Fibroblast of skin of left quadriceps (primary cell): ENCODE data around the gene ZP3.
"Not testable (repeated sequence)": the region's sequence is repeated elsewhere in the genome, so short reads cannot be mapped to it uniquely, and the experiment has no call there.

Source experiments
- DNase-seq, 2 experiments: peaks; one replicate each; pipeline ENCODE4 v3.0.0-alpha.2; 2013; ENCODE audit warnings: low read depth in 2 of 2

The ZP3 gene

DNA sequence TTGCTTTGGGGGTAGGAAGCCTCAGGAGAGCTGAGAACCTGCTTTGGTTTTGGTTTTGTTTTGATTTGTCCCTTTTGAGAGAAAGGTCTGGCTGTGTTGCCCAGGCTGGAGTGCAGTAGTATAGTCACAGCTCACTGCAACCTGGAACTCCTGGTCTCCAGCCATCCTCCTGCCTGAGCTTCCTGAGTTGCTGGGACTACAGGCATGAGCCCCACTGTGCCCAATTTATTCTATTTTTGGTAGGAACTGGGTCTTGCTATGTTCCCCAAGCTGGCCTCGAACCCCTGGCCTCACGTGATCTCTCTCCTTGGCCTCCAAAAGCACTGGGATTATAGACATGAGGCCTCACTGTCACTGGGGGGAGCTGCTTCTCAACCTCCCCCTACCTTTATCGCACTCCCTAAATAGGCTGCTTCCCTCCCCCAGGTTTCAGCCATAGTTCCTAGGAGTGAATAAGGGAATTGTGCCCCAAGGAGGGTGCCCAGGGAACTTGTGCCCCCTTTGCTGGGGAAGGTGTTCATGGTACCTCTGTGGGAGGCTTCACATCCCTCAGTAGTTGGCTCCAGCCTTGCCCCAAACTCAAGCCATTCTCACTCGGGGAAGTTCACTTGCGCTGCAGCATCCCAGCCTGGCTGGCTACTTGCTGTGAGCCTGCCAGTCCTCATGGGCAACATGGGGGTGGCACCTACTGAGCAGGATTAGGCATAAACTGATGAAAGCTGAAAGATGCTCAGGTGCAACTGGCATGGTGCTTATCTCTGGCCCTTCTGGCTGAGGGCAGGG, 18.1 kb downstream of the ZP3 start:
- not testable (repeated sequence) for DNase-seq

DNA sequence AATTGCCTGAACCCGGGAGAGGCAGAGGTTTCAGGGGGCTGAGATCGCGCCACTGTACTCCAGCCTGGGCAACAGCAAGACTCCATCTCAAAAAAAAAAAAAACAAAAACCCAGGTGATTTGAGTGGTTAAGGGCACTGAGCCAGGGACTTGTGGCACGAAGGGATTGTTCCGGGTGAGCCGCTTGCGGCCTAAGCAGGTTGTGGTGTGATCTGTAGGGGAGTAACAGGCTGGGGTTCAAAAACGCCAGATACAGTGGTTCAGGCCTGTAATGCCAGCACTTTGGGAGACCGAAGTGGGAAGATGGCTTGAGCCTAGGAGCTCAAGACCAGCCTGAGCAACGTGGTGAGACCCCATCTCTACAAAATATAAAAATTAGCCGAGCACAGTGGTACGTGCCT, 19.1 kb downstream of the ZP3 start:
- DNase-seq, result not testable (repeated sequence)

DNA sequence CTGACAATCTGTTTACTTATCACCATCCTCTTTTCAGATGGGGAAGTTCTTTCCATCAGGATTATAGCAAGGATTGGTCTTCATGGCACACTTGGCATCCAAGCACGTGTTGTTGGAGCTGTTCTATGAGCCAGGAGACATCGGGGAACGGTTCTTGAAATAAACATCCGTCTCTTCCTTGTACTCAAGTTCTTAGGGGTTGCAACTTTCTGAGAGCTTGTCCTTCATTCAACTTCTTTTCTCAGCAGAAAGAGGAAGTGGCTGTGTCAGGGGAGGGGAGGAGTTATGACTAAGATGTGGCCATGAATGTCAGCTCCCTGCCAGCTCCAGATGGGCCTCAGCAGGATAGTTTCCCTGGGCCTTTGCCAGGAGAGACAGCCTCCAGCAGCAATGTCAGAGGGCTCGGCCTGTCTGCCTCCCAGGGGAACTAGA, 20.8 kb downstream of the ZP3 start:
- DNase-seq, result peak; percentile 51

DNA sequence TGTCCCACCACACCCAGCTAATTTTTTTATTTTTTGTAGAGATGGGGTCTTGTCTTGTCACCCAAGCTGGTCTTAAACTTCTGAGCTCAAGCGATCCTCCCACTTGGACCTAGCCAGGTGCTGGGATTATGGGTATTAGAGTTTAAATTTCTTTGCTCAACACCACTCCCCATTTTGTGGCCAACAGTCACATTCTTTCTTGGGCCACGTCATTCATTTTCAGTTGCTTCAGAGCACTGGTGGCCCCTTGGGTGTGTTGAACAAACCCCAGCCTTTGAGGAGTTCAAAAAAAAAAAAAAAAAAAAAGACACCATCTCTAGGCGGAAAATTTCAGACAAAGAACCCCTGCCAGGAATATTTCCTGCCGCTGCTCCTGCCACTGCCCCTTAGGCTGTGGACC, 32.3 kb downstream of the ZP3 start:
- DNase-seq, result not testable (repeated sequence)

DNA sequence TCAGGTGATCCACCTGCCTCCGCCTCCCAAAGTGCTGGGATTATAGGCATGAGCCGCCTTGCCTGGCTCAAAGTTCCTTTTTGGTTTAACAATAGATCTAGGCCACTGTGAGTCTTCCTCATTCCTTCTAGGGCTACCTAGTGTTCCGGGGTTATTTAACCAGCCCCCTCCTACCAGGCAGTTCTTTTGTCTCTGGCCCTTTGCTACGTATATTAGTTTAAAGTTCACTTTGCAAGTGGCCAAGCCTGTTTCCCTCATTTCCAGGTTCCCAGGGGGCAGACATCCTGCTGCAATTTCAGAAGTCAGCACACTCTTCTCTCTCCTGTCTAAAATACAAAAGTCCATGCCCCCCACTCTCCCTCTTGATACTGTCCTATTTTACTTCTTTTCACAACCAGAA, 33.8 kb downstream of the ZP3 start:
- DNase-seq, result not testable (repeated sequence)

DNA sequence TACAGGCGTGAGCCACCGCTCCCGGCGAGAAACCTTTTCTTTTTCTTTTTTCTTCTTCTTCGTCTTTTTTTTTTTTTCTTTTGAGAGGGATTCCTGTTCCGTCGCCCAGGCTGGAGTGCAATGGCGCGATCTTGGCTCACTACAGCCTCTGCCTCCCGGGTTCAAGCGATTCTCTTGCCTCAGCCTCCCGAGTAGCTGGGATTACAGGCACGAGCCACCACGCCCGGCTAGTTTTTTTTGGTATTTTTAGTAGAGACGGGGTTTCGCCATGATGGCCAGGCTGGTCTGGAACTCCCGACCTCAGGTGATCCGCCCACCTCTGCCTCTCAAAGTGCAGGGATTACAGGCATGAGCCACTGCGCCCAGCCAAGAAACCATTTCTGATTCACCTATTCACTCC, 36.0 kb downstream of the ZP3 start:
- DNase-seq, result not testable (repeated sequence)

DNA sequence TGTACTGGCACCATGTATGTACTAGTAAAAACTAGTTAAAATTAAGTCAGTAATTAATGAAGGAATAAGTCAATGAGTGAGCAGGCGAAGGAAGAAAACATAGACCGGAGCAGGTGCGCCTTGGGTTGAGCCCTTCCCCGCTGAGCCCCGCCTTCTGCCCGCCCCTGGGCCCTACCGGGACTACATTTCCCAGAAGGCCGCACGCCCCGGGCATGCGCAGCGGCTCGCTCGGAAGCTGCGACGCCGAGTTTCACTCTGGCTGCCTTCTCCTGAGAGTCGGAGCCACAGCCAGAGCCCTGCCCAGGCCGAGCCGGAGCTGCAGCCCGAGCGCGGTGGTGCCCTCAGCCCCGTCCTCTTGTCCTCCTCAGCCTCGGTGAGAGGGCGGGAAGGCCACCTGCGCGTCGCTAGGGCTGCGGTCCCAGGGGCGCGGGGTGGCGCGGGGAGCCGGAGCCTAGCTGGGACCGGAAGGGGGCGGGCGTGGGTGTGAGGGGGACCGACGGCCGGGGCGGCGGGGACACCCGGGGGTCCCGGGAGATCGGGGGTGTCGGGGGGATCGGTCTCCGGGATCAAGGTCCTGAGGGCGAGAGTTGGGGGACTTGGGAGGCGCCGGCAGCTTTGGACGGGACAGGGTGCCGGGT, 36.8 kb downstream of the ZP3 start, which contains the start of gene DTX2:
DTX2 (plus strand) TSS at position 246 of the 638 bp plus-strand sequence. CDS start 18,801 bp downstream, outside the sequence.
- DNase-seq, result not testable (repeated sequence)

DNA sequence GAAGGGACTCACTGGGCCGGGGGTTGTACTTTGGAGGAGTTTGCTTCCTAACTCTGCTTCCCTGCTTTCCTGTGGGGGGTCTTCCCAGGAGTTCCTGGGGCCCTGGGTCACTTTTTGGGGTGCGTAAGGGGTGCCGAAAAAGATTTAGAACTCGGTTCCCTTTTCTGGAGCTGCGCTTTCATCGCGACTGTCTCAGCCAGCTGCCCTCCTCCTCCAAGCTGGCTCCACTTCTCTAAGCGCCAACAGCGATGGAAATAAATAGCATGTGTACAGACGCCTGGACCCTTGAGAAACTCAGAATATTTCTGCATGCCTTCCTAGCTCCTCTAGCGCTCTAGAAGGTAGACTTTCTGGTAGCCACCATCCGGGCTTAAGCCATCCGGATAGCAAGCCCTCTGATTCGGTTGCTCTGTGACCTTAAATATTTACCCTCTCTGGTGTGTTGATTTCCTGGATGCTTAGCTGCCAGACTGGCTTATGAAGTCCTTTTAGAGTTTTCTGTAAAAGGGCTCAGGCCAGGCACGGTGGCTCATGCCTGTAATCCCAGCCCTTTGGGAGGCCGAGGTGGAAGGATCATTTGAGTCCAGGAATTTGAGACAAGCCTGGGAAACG, 37.6 kb downstream of the ZP3 start:
- DNase-seq, result not testable (repeated sequence)

DNA sequence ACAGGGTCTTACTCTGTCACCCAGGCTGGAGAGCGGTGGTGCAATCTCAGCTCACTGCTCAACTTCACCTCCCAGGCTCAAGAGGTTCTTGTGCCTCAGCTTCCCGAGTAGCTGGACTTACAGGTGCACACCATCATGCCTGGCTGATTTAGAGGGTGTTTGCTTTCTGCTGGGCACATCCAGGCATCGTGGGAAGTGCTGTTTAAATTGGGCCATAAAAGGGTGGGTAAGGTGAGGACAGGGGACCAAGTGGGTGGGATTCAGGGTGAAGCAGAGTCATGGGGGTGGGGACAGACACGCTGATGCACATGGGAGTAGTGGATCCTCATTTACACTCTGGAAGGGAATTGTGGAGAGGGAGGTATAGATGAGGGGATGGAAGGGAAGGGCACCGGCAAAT, 40.2 kb downstream of the ZP3 start:
- not testable (repeated sequence) for DNase-seq

DNA sequence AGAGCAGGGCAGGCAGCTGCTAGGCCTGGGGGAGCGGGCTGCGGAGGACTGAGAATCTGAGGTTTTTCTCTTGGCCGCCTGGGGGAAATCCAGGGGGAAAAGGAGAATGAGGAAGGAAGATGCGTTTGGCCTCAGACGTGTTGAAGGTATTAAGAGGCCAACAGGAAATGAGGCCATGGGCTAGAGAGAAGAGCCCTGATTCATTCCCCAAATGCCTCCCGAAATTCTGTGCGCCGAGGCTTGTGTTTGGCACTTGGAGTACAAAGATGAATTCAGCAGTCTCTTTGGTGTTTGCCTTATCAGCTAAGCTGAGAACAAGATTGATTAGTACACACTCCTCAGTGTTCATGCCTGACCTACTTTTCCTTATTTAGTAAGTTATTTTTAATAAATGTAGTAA, 41.2 kb downstream of the ZP3 start:
- DNase-seq, result not testable (repeated sequence)

DNA sequence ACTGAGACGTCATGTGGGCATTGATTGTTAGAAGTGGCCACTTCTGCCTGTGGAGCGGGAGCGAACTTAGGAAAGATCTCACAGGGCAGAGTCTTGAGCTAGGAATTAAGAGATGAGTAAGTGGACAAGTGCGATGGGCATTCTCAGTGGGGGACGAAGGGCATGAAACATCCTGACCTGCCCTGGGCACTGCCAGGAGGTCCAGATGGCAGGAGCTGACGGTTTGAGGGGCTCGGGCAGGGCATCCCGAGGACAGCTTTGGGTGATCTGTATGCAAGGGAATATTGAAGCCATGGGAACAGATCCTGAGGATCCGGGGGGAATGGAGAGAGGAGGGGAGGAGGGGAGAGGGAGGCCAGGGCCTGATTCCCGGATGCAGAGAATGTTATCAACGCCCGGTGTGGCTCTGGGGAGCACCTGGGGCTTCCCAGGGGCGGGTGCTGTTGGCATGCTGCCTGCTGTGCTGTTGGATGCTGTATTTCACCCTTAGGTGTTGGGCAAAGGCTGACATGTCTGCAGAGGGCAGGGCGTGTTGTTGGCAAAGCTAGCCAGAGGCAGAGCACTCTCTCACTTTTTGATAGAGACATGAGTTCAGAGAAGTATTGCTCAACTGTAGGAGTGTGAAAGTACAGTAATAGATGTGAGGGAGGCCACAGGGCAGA, 43.1 kb downstream of the ZP3 start:
- DNase-seq, result not testable (repeated sequence)

DNA sequence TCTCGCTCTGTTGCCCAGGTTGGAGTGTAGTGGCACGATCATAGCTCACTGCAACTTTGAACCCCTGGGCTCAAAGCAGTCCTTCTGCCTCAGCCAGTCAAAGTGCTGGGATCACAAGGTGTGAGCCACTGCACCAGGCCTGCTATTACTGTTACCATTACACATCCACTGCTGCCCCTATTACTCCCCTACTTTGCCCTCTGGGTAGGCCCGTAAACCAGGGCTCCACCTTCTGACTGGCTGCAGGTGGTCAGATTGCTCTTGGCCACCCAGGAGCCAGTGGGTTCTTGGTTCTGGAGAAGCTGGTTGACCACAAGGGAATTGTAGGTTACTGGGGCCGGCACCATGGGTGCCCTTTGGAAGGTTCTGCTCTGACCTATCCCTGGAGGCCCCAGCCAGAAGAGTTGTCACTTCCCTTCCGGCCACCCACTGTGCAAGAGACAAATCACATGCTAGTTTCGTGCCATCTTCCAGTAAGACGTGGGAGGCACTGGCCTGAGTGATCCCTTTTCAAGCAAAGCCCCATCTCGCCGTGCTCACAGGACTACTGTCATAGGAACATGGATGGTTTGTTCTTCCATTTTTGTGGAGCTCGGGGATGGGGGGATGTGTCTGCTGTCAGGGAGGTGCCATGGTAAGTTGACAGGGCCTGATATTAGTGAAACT, 46.9 kb downstream of the ZP3 start:
- not testable (repeated sequence) for DNase-seq

DNA sequence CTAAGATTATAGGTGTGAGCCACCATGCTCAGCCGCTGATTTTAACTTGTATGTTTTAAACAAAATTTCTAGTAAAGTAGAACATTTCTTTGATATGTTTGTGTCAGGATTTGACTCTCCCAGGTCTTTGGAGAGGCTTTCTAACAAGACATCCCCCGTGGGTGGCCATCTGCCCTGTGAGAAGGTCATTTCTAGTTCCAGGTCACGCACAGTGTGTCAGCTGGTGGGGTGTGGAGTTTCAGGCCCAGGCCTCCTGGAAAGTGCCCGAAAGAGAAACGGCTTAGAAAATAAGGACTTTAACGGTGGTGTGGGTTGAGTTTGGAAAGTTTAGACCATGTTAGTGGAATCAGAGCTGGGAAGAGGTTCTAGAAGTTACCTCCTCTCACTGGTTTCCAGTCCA, 48.3 kb downstream of the ZP3 start:
- DNase-seq, result not testable (repeated sequence)

DNA sequence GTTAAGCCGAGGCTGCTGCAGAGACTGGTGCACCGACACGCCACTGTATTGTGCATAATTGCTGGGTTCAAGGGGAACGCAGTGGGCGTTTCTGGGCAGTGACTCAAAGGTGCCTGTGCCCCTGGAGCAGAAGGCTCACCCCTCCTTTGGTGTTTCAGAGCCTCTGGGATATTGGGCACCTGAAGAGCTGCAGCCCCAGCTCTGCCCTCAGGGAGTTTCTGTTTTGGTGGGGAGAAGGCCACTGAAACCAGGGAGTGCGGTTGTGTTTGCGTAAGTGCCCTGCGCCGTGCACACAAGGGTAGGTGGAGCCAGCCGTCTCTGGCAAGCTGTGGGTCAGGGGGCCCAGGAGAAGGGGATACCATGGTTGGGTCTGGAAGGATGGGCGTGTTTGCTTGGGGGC, 51.5 kb downstream of the ZP3 start:
- not testable (repeated sequence) for DNase-seq

DNA sequence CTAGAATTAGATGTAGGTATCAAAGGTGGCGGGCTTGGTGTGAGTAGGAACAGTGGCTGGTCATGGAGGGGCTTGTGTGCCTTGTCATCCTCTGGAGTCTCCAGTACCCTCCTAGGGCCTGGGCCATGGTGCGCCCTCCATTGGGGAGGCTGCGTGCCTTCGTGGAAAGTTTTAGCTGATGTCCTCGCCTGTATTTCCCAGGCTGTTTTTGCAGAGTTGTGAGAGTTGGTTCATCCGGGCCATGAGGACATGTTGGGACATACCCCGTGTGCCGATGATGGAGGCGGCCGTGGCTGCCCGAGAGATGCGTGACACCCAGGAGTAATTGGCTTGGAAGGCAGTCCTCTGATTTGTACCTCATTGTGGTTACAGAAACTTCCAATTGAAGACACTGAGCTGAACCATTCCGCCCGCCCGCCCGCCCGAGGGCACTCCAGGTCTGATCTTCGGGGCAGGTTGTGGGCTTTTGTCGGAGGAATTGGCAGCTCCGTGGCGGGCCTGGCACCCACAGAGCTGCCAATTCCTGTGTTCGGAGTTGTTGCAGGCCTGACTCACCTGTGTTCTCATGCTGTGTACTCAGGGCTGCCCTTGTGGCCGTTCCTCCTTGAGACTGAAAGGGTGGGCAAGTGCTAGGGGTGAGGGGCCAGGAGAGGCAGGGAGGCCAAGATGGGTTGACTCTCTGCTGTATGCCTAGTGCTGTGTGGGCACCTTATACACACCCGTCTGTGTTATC, 52.2 kb downstream of the ZP3 start:
- not testable (repeated sequence) for DNase-seq

DNA sequence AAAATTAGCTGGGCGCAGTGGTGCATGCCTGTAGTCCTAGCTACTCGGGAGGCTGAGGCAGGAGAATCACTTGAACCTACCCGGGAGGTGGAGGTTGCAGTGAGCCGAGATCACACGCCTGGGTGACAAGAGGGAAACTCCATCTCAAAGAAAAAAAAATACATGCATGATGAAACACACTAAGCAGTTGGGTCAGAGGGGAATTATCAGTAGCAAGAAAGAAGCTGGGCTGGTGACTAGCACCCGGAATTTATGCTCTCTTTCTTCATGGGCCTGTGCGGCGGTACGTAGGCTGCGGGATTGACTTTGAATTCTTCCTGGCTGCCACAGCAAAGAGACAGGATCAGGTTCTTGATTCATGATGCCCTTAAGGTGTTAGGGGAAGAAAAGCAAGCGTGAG, 54.9 kb downstream of the ZP3 start:
- not testable (repeated sequence) for DNase-seq

DNA sequence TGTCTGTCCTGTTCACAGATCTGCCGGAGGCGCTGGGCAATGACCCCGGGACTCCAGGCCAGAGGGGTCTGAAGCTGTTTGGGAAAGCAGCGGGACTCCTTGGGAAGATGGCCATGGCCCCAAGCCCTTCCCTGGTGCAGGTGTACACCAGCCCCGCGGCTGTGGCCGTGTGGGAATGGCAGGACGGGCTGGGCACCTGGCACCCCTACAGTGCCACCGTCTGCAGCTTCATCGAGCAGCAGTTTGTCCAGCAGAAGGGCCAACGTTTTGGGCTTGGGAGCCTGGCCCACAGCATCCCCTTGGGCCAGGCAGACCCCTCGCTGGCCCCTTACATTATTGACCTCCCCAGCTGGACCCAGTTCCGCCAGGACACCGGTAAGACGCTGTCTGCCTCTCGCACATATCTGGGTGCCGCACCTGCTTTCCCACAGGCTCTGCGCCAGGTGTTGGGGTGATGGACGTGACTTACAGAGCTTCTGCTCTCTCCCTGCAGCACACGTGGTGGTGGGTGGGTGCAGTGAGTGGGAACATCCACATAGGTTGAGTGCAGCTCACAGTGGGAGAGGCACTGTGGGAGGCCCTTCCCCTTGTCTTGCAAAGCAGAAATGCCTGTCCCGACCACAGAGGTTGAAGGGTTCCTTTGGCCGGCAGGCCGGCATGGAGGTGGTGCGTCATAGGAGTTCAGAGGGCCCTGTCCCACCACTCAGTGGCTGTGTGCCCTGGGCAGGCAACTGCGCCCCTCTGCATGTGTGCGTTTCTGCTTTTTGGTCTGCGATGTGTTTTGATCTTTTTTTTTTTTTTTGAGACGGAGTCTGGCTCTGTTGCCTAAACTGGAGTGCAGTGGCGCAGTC, 55.9 kb downstream of the ZP3 start:
- DNase-seq, result not testable (repeated sequence)

DNA sequence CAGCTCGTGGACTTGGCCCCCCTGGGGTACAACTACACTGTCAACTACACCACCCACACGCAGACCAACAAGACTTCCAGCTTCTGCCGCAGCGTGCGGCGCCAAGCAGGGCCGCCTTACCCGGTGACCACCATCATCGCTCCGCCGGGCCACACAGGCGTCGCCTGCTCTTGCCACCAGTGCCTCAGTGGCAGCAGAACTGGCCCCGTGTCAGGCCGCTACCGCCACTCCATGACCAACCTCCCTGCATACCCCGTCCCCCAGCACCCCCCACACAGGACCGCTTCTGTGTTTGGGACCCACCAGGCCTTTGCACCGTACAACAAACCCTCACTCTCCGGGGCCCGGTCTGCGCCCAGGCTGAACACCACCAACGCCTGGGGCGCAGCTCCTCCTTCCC, 57.9 kb downstream of the ZP3 start:
- not testable (repeated sequence) for DNase-seq

DNA sequence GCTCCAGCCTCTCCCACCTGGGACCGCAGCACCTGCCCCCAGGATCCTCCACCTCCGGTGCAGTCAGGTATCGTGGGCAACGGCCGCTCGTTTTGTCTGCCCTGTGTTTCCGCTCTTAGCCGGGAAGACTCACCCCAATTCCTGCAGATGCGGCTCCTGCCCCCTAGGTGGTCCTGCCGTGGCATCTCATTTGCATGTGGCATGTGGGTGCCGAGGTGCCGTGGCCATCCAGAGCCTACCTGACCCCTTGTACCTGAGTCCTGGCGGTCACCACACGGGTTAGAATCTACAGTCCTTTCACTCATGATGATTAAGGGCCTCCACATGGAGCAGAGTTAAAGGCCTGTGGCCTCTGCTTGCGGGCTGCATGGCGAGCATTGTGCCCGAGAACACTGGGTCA, 58.3 kb downstream of the ZP3 start:
- not testable (repeated sequence) for DNase-seq

DNA sequence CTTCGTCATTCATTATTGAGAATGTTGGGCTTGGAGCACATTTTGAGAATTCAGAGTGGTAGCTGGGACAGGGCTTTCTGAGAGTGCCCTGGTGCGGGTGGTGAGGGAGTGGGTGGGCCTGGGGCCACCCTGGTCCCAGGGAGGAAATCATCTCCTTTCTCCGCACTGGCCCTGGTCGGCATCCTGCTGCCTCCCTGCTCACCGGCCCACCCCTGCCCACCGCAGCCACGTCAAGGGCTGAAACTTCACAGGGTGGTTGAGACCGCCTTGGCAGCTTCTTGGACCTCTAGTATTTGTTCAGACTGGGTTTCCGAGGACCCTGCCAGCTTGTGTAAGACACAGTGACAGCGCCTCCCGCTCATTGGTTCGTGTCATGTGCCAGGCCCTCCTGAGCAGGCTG, 59.7 kb downstream of the ZP3 start:
- DNase-seq, result not testable (repeated sequence)
